ENCODE results near the gene CTSK. TPM values are rescaled to one million over a fixed set of nuclear protein-coding genes. Genes with fewer than 3 reads are reported as not detected.
"Not testable (repeated sequence)": the region's sequence is repeated elsewhere in the genome, so short reads cannot be mapped to it uniquely, and the experiment has no call there.

CTSK gene
- 0.60 and 0.65 TPM in 2 replicates for total RNA-seq

DNA sequence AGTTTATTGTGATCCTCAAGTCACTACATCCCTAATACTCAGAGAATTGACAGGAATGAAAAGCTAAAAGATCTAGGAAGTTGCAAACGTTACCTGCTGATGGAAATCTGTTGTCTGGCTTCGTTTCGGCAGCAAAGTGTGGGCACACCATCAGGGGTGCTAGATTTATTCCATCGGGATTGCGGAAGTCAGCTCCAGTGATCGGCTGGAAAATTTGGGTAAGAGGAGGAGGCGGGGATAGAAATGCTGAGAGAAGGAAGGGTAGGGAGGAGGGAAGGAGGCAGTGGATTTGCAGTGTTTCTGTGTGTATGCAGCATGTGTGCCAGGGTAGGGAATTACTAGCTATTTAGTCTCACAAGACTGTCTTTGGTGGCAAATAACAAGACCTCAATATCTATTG is at the start of gene CTSK:
TSS of gene CTSK (minus strand) at position 140 of the 400 bp plus-strand sequence. CDS start 1,455 bp downstream, outside the sequence.
- DNase-seq (ENCODE audit: low read depth in 2 of 2): peak in 1 of 2 donors; percentile 9

DNA sequence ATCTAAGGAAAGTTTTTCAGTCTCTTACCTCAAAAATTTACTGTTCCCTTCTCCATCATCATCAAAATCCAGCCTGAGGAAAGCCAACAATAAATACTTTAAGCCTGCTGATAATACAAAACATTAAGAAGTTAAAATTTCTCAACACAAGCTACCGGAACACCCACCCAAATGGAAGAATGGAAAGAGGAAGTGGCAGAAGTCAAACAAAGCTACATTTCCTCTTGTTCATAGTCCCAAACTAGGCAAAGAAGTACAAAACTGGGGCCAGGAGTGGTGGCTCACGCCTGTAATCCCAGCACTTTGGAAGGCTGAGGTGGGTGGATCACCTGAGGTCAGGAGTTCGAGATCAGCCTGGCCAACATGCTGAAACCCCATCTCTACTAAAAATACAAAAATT is 44.7 kb upstream of the CTSK start:
- not testable (repeated sequence) for DNase-seq (ENCODE audit: low read depth in 2 of 2)

DNA sequence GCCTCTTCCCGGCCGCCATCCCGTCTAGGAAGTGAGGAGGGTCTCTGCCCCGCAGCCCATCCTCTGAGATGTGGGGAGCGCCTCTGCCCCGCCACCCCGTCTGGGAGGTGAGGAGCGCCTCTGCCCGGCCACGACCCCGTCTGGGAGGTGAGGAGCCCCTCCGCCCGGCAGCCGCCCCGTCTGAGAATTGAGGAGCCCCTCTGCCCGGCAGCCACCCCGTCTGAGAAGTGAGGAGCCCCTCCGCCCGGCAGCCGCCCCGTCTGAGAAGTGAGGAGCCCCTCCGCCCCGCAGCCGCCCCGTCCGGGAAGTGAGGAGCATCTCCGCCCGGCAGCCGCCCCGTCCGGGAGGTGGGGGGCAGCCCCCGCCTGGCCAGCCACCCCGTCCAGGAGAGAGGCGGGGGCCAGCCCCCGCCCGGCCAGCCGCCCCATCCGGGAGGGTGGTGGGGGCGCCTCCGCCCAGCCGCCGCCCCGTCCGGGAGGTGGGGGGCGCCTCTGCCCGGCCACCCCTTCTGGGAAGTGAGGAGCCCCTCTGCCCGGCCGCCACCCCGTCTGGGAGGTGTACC is 42.8 kb upstream of the CTSK start:
- DNase-seq (ENCODE audit: low read depth in 2 of 2): not testable (repeated sequence)

DNA sequence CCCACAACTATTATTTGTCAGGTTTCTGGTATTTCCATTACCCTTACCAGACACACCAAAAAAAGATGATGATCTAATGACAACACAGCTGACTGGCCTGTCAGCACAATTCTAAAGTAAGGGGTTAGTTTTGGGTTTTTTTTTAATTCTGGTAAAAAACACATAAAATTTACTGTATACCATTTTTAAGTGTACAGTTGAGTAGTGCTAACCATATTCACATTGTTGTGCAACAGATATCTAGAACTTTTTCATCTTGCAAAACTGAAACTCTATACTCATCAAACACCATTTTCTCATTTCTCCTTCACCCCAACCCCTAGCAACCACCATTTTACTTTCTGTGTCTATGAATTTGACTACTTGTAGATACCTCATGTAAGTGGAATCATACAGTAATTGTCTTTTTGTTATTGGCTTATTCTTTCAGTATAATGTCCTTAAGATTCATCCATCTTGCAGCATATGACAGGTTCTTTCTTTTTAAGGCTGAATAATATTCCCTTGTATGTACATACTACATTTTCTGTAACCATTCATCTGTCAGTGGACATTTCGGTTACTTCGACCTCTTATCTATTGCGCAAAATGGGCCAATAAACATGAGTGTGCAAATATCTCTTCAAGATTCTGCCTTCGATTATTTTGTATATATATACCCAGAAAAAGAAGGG is 38.5 kb upstream of the CTSK start:
- no peak for DNase-seq (ENCODE audit: low read depth in 2 of 2)

DNA sequence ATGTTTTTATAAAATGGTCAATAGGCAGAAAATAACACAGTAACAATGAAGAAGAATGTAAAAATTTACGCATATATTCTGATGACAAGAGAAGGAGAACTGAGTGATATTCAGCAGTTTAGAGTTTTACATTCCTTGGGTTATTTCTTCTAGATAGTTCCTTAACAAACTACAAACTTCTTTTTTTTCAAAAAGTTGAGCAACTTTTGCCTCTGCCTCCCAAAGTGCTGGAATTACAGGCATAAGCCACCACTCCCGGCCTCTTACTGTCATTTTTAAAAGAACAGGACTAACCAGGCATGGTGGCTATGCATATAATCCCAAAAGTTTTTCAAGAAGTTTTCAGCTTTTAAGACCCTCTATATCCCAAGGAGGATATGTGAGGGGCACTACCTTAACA is 35.4 kb upstream of the CTSK start:
- DNase-seq (ENCODE audit: low read depth in 2 of 2): no peak

DNA sequence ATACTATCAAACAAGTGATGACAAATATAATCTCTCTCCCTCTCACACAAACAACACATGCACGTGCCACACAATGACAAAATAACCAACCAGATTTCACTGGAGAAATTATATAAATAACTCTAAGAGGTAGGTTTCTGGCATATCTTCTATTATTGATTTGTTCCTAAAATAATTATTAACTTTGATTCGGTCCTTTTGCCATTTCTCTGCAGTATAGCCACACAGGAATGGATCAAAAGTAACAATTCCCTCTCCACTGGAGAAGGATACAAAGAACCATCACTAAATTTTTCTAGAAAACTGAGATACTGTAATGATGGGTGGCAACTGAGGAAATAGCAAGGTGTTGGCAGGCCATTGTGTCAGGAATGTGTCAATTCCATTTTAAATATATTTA is 34.9 kb upstream of the CTSK start:
- DNase-seq (ENCODE audit: low read depth in 2 of 2): no peak

DNA sequence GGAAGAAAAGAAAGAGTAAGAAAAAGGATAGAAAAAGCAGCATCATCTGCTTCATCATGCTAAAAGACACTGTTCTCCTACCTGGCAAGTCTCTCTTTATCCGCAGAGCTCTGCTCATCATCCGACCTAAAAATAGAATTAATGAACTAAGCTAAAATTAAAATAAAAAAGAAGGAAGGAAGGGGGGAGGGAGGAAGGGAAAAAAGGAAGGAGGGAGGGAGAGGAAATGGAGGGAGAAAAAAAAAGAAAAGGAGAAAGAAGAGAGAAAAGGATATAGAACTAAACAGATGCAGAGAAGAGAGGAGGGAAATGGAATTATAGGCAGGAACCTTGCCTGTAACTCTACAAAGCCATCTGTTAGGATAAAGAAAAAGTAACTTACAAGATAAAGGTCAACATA is 34.3 kb upstream of the CTSK start:
- no peak for DNase-seq (ENCODE audit: low read depth in 2 of 2)

DNA sequence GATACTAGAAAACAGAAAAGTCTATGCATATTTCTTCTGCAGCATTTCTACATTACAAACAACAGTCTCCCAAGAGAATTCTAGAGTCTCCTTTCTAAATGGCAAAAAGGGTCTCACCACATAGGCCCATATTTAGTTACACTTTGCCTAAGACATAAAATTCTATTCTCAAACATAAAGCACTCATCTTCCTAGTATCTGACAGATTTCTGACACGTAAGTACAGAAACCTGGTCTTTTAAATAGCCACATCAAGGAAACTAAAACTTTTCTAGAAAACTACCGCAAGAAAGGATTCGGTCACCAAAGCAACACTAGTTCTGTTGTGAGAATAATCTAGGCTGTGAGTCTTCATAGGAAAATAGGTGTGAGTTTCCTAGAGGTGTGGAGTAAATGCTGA is 33.6 kb upstream of the CTSK start:
- DNase-seq (ENCODE audit: low read depth in 2 of 2): no peak

DNA sequence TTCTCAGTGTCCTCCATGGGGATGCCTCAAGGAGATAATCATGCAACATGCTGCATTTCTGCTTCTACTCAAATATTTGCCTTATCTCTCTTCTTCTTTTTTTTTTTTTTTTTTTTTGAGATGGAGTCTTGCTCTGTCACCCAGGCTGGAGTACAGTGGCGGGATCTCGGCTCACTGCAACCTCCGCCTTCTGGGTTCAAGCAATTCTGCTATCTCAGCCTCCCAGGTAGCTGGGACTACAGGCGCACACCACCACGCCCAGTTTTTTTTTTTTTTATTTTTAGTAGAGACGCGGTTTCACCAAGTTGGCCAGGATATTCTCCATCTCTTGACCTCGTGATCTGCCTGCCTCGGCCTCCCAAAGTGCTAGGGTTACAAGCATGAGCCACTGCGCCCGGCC is 32.8 kb upstream of the CTSK start:
- not testable (repeated sequence) for DNase-seq (ENCODE audit: low read depth in 2 of 2)

DNA sequence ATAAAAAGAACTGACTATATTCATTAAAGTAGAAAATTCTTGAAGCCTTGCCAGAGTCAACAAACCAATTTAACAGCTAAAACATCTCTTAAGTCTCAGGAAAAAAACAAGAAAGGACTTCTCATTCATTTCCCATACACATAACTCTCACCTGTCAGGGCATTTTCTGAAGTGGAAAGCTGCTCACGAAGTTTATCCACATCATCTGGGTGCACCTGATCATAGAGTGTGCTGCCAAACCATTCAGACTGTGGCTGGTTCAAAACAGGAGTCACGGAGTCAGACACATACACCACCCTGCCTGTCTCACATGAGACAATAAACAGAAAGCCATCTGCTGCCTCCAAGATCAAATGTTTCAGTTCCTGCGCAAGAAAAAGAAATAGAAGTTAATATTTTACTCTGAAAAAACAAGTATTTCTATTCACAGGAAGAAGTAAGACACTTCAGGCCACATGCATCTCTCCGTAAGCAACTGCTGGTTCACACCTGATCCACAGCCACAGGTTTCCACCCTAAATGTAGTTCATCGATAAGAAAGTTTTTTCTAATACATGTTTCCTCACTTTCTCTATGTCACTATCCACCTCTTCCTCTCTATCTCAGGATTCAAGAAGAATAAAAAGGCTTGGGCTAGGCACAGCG is 28.2 kb upstream of the CTSK start:
- peak; percentile 20 to 67 for DNase-seq (ENCODE audit: low read depth in 2 of 2)

DNA sequence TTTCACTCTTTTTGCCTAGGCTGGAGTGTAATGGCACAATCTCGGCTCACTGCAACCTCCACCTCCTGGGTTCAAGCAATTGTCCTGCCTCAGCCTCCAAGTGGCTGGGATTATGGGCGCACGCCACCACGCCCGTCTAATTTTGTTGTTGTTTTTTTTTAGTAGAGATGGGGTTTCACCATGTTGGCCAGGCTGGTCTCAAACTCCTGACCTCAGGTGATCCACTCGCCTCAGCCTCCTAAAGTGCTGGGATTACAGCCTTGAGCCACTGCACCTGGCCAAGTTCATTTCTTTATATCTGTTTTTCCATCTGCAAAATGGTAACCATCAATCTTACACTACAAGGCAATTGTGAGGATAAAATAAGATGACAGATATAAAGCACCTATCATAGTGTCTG is 25.9 kb upstream of the CTSK start:
- not testable (repeated sequence) for DNase-seq (ENCODE audit: low read depth in 2 of 2)

DNA sequence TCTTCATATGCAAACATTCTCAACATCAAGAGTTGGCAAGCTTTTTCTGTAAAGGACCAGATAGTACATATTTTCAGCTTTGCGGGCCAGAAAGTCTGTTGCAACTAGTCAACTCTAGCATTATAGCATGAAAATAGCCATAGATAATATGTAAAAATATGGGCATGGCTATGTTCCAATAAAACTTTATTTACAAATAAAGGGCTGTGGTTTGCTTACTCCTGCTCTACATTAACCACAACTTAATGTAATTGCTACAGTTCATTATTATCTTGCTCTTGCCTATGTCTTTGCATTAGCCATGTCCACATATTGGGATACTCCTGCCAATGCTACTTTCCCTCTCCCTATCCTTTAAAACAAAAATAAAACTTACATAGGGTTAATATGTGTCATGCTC is 24.5 kb upstream of the CTSK start:
- no peak for DNase-seq (ENCODE audit: low read depth in 2 of 2)

DNA sequence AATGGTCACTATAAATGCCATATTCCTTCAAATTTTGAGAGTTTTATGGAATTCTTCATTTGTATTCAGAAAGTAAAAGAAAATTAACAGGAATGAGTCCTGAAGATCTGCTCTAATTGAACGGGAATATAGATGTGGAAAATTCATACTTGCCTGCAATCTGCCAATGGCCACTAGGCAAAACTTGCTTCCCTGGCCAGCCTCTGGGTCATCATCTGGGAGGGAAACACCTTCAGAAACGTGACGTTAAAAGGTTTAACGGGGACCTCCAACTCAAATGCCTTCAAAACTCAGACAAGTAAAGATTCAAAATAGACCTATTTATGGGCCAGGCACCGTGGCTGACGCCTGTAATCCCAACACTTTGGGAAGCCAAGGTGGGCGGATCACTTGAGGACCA is 21.7 kb upstream of the CTSK start:
- DNase-seq (ENCODE audit: low read depth in 2 of 2): no peak

DNA sequence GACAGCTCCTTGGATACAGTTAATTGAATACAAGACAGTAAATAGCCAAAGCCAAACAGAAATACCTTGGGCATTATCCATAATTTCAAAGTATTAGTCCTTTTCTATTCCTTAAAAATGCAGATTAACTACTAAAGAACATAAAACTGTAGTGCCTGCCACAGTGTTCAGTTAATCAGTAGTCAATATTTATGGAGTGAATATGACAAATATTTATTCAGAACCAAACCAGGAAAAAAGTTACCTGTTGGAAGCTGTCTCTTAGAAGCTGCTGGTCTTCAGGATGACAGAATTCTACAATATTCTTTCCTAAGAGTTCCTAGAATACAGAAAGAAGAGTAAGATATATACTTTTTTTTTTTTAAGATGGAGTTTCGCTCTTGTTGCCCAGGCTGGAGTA is 18.2 kb upstream of the CTSK start:
- DNase-seq (ENCODE audit: low read depth in 2 of 2): no peak

DNA sequence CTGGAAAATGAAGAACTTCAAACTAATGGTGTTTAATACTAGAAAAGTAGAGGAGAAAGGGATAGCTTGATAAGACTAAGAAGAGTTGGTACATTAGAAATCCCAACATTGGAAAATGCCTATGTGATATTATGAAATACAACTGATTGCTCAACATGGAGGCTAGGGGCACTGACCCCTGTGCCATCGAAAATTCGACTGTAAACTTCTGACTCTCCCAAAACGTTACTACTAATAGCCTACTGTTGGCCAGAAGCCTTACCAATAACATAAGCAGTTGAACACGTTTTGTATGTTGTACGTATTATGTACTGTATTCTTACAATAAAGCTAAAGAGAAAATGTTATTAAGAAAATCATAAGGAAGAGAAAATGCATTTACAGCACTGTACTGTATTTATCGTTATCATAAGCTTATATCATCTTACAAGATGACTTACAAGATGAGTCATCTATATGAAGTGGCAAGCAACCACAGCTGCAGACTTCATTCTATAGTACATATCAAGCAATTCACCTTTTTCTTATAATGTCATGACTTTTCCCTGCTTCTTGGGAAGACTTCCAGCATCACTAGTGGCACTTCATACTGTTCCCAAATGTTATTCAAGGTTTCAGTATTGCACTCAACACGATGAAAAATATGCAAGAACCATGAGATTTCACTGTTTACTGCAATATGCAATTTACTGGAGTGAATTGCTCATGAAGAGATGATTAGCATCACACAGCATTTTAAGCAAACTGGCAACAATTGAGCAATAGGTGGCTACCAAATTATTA is 12.9 kb upstream of the CTSK start:
- no peak for DNase-seq (ENCODE audit: low read depth in 2 of 2)

DNA sequence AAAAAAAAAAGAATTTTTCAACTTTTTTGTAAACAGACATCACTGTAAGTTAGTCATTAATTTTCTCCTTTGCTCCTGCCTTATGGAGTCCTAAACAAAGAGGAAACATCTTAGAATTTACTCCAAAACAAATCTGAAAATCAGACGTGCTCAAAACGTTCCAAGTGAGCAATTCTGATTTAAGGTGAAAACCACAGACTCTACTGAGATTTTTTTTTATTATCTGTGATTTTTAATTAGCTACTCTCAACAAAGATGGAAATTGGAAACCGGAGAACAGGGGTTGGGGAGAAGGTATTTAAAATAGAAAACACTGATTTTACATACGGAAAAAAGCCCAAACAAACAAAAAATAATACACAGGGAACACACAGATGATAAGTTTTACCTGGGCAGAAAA is 7.8 kb upstream of the CTSK start:
- no peak for DNase-seq (ENCODE audit: low read depth in 2 of 2)

DNA sequence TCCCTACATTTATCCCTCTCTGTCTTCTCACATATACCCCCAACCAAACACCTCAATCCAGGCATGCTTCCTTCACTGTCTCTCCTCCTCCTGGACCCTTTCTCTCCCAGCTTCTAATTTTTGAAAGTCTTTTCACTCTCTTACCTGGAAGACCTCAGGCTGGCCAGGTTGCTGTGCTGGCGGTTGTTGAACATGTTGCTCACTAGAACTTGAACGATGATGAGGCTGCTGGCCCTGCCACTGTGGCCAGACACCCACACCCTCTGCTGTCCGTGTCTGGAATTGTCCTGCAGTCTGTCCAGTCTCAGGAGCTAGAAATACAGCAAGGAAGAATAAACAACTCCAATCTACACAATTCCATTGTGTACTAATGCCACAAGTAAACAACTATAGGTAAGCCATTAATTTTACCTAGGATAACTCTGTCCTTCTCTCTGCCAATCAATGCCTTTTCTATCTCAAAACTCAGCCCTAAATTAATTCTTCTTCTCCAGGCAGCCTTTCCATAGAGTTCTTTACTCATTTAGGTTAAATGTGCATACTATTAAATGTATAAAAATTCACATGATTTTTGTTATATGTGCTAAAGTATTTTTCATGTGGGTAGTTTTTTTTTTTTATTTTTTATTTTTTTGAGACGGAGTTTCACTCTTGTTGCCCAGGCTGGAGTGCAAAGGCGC is 5.1 kb upstream of the CTSK start:
- DNase-seq (ENCODE audit: low read depth in 2 of 2): peak; percentile 85 to 86

DNA sequence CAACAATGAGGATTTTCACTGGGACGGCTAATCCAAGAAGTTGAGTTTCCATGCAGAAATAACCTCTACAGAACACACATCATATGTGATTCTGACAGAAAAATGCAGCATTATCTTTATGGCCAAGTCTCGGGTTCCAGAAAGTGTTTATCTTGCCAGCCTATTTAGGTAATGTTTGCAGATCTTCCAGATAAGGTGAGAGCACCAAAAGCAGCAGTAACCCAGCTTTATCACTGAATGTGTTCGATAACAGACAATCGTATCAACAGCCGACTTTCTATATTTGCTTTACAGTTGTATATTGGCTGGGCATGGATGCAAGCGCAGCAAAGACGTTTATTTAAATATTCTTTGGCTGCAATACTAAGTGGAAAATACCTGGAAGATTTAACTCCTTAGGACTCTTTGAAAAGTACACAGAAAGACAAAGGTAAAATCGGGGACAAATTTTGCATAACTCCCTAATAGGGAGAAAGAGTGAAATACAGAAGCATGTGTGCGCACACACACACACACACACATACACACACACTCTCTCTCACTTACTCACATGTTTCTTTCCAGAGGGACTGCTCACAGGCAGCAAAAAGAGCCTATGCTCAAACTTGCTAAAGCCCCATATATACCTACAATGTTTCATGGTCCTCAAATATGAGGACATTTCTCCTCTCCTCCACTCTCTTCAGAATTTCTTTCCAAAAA is 3.0 kb upstream of the CTSK start:
- DNase-seq (ENCODE audit: low read depth in 2 of 2): no peak

DNA sequence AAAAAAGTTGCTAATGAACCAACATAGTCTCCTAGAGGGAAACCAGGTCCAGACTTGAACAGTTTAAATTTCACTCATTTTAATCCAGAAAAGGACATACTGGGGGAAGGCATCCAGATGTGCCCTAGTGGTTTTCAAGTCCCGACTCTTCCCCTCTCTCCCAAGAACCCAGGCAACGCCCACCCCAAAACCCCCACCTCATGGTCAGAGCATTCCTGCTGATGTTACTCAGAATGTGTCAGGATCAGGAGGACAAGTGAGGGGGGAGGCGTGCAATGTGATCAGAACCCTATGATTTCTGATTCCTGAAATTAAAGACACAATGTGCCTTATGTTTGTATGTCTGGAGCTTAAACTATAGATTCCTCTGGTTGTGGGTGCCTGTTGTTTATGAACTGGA is 1.6 kb upstream of the CTSK start:
- no peak for DNase-seq (ENCODE audit: low read depth in 2 of 2)

DNA sequence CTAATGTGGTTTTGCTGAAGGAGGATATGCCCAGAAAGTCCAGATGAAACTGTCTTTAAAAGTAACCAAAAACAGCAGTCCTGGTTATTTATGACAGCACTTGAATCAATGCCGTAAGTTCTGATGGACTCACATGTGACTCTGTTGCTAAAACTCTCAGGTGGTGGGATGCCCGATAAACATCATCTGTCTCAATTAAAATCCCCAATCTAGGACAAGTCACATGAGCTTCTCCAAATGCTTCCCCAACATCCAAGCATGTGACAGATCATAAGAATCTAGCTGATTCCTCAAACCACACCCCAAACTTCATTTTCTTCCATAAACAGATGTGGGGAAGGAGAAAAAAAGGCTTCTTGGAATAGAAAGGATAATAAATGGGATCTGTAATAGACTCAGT is 786 bp upstream of the CTSK start:
- DNase-seq (ENCODE audit: low read depth in 2 of 2): no peak

All from lung microvascular endothelial cell (primary cell).